ENCODE measurements around the gene IL31RA. TPM values are rescaled to one million over a fixed set of nuclear protein-coding genes. Genes with fewer than 3 reads are reported as not detected.
A peak's percentile ranks its signal among the peaks of the same experiment; 100 is the strongest.

The IL31RA gene
- total and polyA plus RNA-seq, 10 of the 15 experiments (the other 5 are each of a cell fraction or from before 2014, with no cell fraction given), result 0.03 to 0.31 (median 0.11) TPM; not detected in 2

DNA sequence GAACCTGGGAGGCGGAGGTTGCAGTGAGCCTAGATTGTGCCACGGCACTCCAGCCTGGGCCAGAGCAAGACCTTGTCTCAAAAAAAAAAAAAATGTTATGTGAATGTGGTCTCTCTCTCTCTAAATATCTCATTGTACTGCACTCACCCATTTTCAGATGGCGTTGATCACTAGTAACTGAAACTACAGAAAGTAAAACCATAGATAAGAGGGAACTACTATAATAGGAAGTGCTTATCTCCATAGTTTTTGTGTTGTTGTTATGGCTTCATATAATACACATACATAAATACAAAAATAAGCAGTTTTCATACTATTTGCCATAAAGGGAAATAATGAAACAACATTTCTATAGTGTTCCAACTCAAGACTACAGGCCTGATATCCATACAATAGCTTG, 9.1 kb downstream of the IL31RA start:
- H3K79me2 ChIP-seq (ENCODE audit: control insufficient read depth, insufficient read depth, low read length), result no peaks in the 10 kb centered on the region

More for the DNA sequence above, 9.1 kb downstream of the IL31RA start:
- Histone ChIP-seq H3K9me3 (replicated peaks; ENCODE audit: control insufficient read depth, insufficient read depth, low read length) (no peaks in the 10 kb centered on the region; the same call in 2 of the 3 replicates), H3K27ac (ENCODE audit: control insufficient read depth, insufficient read depth) (no peak overlapping the region), H3K4me2 (ENCODE audit: control insufficient read depth, insufficient read depth) (no peak overlapping the region), H3K9ac (ENCODE audit: control insufficient read depth, insufficient read depth, low read length) (no peak overlapping the region), H4K20me1 (ENCODE audit: control insufficient read depth, insufficient read depth) (no peaks in the 10 kb centered on the region), H3K36me3 (ENCODE audit: control insufficient read depth in 2 of 2, insufficient read depth in 2 of 2, low read length in 1 of 2) (no peaks in the 10 kb centered on the region), H3K4me3 (no peak overlapping the region), H3K4me1 (ENCODE audit: control insufficient read depth, insufficient read depth, low read length) (no peaks in the 10 kb centered on the region), H3K27me3 (replicated peaks in 1 of 2; ENCODE audit: control insufficient read depth in 2 of 2, insufficient read depth in 2 of 2, low read length in 1 of 2) (no peaks in the 10 kb centered on the region; a peak in 1 of 4 replicates), H2AFZ (ENCODE audit: control insufficient read depth, low read depth, low read length) (no peak overlapping the region)
- CTCF ChIA-PET, result no interaction called here
- ATAC-seq, result peak; percentile 72
- BruUV-seq (replicated peaks), result no TSS peak
- RAD21 ChIA-PET (ENCODE audit: unreplicated experiment), result no interaction called here
- no peak for FAIRE-seq
- intact Hi-C loops (cut with micrococcal nuclease; ENCODE audit: unreplicated experiment) (no loop called here), in situ Hi-C loops (cut with MboI) (no loop called here)
- 48% methylated on average over 3 of the region's 3 CpGs for WGBS (ENCODE audit: insufficient coverage, insufficient replicate concordance, low lambda C conversion rate, missing lambda C conversion rate)
- TF ChIP-seq MYC (IDR thresholded peaks at IDR 0.05; ENCODE audit: insufficient read depth, insufficient read length, insufficient replicate concordance, low read length, severe bottlenecking) (no peak), IKZF2 (IDR thresholded peaks at IDR 0.05) (no peak), RAD21 (IDR thresholded peaks at IDR 0.05; ENCODE audit: insufficient read depth, low read depth, low read length) (no peak), CEBPB (IDR thresholded peaks at IDR 0.05; ENCODE audit: borderline replicate concordance in 1 of 2, low read depth in 2 of 2, low read length in 2 of 2) (no peak), NR2F1 (conservative IDR thresholded peaks at IDR 0.05) (no peak), NFYB (IDR thresholded peaks at IDR 0.05; ENCODE audit: insufficient read depth, low read depth, low read length) (no peak), KDM1A (IDR thresholded peaks at IDR 0.05; ENCODE audit: borderline replicate concordance) (no peak), MYB (IDR thresholded peaks at IDR 0.05; ENCODE audit: borderline replicate concordance, low read depth, low read length) (no peak), RAD51 (IDR thresholded peaks at IDR 0.05) (no peak), KAT2A (conservative IDR thresholded peaks at IDR 0.05; ENCODE audit: control insufficient read depth, low read depth, low read length) (no peak), RB1 (IDR thresholded peaks at IDR 0.05; ENCODE audit: borderline replicate concordance) (no peak), STAT1 (conservative IDR thresholded peaks at IDR 0.05) (no peak), MTA3 (IDR thresholded peaks at IDR 0.05; ENCODE audit: borderline replicate concordance, low read length) (no peak), ZBTB40 (IDR thresholded peaks at IDR 0.05; ENCODE audit: borderline replicate concordance) (no peak), BHLHE40 (IDR thresholded peaks at IDR 0.05; ENCODE audit: borderline replicate concordance in 1 of 2, low read depth in 2 of 2, low read length in 1 of 2) (no peak), STAT3 (IDR thresholded peaks at IDR 0.05; ENCODE audit: low read depth, low read length) (no peak)
- TF ChIP-seq, protein P1, sequence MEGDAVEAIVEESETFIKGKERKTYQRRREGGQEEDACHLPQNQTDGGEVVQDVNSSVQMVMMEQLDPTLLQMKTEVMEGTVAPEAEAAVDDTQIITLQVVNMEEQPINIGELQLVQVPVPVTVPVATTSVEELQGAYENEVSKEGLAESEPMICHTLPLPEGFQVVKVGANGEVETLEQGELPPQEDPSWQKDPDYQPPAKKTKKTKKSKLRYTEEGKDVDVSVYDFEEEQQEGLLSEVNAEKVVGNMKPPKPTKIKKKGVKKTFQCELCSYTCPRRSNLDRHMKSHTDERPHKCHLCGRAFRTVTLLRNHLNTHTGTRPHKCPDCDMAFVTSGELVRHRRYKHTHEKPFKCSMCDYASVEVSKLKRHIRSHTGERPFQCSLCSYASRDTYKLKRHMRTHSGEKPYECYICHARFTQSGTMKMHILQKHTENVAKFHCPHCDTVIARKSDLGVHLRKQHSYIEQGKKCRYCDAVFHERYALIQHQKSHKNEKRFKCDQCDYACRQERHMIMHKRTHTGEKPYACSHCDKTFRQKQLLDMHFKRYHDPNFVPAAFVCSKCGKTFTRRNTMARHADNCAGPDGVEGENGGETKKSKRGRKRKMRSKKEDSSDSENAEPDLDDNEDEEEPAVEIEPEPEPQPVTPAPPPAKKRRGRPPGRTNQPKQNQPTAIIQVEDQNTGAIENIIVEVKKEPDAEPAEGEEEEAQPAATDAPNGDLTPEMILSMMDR (IDR thresholded peaks at IDR 0.05 in 2 of 3, conservative IDR thresholded peaks at IDR 0.05 in 1 of 3; ENCODE audit: control insufficient read depth in 2 of 3, extremely low read depth in 1 of 3, insufficient read depth in 1 of 3, low read depth in 3 of 3, low read length in 3 of 3), result no peak
- SMC1A ChIA-PET (ENCODE audit: uncharacterized antibody, unreplicated experiment), result no interaction called here
- DNase-seq (ENCODE audit: low read depth, low spot score), result no peak
- POLR2A ChIA-PET, result interaction anchor here (0.9 kb wide), 1 partner anchor 34 kb away, joined by 6 read pairs; no protein-coding TSS in a partner anchor

Measured in GM12878 (cell line).